NCI-H460 (cell line): Measurements from ENCODE around the gene SLC17A1. TPM values are rescaled to one million over a fixed set of nuclear protein-coding genes. Genes with fewer than 3 reads are reported as not detected.

Experiments used
- total RNA-seq: library from RNA; depleted of rRNA; stranded (reverse); fragments of >200 nt; shearing (Covaris generic); gene quantifications from 2 replicates; pipeline ENCODE4 v1.2.3, GENCODE V29; 2014; rRNA removed

The SLC17A1 gene
- total RNA-seq, 1 experiment from 2014 or later = not detected

Other genes starting within 250 kb of the SLC17A1 start
- gene SCGN, start 179.8 kb downstream of the SLC17A1 start, total RNA-seq = not detected in 2 replicates
- not detected in 2 replicates for gene SLC17A4, start 77.3 kb downstream of the SLC17A1 start, total RNA-seq
- gene SLC17A3, start 42.2 kb upstream of the SLC17A1 start, total RNA-seq = not detected in 2 replicates
- gene SLC17A2, start 98.6 kb upstream of the SLC17A1 start, total RNA-seq = not detected in 2 replicates
- 5.7 and 7.2 TPM in 2 replicates for gene TRIM38, start 130.8 kb upstream of the SLC17A1 start, total RNA-seq